ENCODE measurements around the gene IFNE. TPM values are rescaled to one million over a fixed set of nuclear protein-coding genes. Genes with fewer than 3 reads are reported as not detected.

IFNE gene
- polyA plus RNA-seq, 1 experiment = 0.28 TPM

- Histone ChIP-seq H3K27me3 (ENCODE audit: control insufficient read depth, insufficient read depth, low read length) (no peaks in the 10 kb centered on the region), H3K4me3 (ENCODE audit: low read depth, low read length) (no peak overlapping the region), H3K36me3 (ENCODE audit: control insufficient read depth, insufficient read depth, low read length) (peaks cover 1% of the 10 kb centered on the region; the same call in 1 of the 2 replicates)
- ChIA-PET CTCF (no interaction called here), POLR2A (no interaction called here)
- DNase-seq (ENCODE audit: low read depth) = no peak
- TF ChIP-seq, protein P1, sequence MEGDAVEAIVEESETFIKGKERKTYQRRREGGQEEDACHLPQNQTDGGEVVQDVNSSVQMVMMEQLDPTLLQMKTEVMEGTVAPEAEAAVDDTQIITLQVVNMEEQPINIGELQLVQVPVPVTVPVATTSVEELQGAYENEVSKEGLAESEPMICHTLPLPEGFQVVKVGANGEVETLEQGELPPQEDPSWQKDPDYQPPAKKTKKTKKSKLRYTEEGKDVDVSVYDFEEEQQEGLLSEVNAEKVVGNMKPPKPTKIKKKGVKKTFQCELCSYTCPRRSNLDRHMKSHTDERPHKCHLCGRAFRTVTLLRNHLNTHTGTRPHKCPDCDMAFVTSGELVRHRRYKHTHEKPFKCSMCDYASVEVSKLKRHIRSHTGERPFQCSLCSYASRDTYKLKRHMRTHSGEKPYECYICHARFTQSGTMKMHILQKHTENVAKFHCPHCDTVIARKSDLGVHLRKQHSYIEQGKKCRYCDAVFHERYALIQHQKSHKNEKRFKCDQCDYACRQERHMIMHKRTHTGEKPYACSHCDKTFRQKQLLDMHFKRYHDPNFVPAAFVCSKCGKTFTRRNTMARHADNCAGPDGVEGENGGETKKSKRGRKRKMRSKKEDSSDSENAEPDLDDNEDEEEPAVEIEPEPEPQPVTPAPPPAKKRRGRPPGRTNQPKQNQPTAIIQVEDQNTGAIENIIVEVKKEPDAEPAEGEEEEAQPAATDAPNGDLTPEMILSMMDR (IDR thresholded peaks at IDR 0.05; ENCODE audit: insufficient read depth, low read depth, low read length) = no peak
These were observed 4.6 kb downstream of the IFNE start for GRCh38 chr9:21477466-21477865.

GRCh38 chr9:21473236-21473635 lies 8.9 kb downstream of the IFNE start:
- POLR2A ChIA-PET = no interaction called here
- TF ChIP-seq, protein P1 (IDR thresholded peaks at IDR 0.05; ENCODE audit: insufficient read depth, low read depth, low read length) = no peak
- Histone ChIP-seq H3K27me3 (ENCODE audit: control insufficient read depth, insufficient read depth, low read length) (no peaks in the 10 kb centered on the region), H3K36me3 (ENCODE audit: control insufficient read depth, insufficient read depth, low read length) (0 out of 2 replicates have a peak, but pooled peaks cover 1% of the 10 kb centered on the region), H3K4me3 (ENCODE audit: low read depth, low read length) (no peak overlapping the region)
- CTCF ChIA-PET = interaction anchor here (0.7 to 1.9 kb wide), 4 partner anchors 11 to 1651 kb away, joined by 3 to 4 read pairs (median 3); no protein-coding TSS in a partner anchor
- DNase-seq (ENCODE audit: low read depth) = no peak

DNA sequence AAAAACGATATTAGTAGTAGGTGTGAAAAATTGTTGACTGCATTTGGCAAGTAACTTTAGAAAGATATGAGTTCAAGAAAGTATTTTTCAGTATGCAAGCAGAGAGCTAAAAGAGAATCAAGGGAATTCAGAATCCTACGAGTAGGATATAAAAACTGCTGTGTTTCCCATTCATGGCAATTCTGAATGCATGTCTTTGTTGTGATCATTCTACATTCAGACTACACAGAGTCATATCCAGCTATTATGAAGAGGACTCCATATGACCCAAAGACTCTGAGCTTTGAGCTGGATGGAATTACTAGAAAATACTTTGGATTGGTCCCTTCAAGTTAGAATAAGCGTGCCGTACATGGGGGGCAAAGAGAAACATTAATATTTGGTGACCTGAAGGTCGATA lies 12.0 kb downstream of the IFNE start:
- POLR2A ChIA-PET = interaction anchor here (0.5 kb wide), 1 partner anchor 80 kb away, joined by 4 read pairs; no protein-coding TSS in a partner anchor
- no peak for DNase-seq (ENCODE audit: low read depth)
- CTCF ChIA-PET = interaction anchor here (2.2 kb wide), 1 partner anchor 318 kb away, joined by 8 read pairs; no protein-coding TSS in a partner anchor
- no peaks in the 10 kb centered on the region for H3K27me3 ChIP-seq (ENCODE audit: control insufficient read depth, insufficient read depth, low read length)
- H3K36me3 ChIP-seq (ENCODE audit: control insufficient read depth, insufficient read depth, low read length) = peaks cover 3% of the 10 kb centered on the region
- TF ChIP-seq, protein P1 (IDR thresholded peaks at IDR 0.05; ENCODE audit: insufficient read depth, low read depth, low read length) = no peak
- no peak overlapping the region for H3K4me3 ChIP-seq (ENCODE audit: low read depth, low read length)

DNA sequence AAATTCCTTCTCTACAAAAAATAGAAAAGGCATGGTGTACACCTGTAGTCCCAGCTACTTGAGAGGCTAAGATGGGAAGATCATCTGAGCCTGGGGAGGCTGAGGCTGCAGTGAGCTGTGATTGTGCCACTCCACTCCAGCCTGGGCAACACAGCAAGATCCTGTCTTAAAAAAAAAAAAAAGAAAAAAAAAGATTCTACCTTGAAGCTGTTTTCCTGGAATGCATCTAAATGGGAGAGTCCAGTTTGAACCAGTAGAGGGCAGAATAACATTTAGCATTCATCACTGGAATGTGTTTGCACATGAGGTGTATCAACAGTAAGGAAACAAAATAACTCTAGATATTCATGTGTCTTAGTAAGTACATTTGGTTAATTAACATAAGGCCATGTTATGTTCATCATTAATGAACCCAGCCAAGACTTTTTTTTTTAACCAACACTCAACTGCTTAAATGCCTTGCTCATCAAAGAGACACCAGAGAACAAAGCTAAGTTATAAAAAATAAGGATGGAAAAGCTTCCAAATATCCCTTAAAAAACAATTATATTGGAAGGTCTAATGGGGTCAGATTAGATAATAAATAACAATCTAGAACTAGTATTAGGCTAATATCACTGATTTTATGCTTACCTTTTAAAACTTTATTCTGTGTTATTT lies 16.1 kb downstream of the IFNE start:
- no peaks in the 10 kb centered on the region for H3K27me3 ChIP-seq (ENCODE audit: control insufficient read depth, insufficient read depth, low read length)
- CTCF ChIA-PET = interaction anchor here (0.6 to 1.7 kb wide), 22 partner anchors 9 to 343 kb away, joined by 3 to 14 read pairs (median 3); no protein-coding TSS in a partner anchor
- DNase-seq (ENCODE audit: low read depth) = peak; percentile 19
- POLR2A ChIA-PET = interaction anchor here (0.6 kb wide), 1 partner anchor 543 kb away, joined by 3 read pairs; the partner anchor contains the start of gene CDKN2B
- H3K36me3 ChIP-seq (ENCODE audit: control insufficient read depth, insufficient read depth, low read length) = peaks cover 3% of the 10 kb centered on the region
- H3K4me3 ChIP-seq (ENCODE audit: low read depth, low read length) = no peak overlapping the region
- TF ChIP-seq, protein P1 (IDR thresholded peaks at IDR 0.05; ENCODE audit: insufficient read depth, low read depth, low read length) = peak; percentile 67

DNA sequence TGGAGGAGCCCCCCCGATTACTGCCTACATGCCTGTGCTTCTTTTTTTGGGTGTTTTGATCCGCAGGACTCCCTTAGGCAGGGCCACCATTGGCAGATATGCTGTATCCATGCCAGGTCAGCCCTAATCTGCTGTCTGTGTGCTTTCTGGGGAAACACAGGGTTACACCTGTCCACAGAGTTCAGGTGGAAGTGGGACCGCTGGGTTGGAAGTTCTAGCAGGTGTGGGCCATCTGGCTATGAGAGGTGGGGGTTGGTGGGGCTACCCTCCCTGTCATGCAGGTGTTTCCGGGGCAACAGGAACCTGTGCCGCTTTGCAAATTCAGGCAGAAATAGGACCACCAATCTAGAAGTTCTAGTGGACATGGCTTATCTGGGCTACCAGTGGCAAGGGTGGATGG lies 17.0 kb downstream of the IFNE start:
- CTCF ChIA-PET = interaction anchor here (0.7 to 1.7 kb wide), 12 partner anchors 8 to 338 kb away, joined by 3 to 14 read pairs (median 4); no protein-coding TSS in a partner anchor
- TF ChIP-seq, protein P1 (IDR thresholded peaks at IDR 0.05; ENCODE audit: insufficient read depth, low read depth, low read length) = no peak
- H3K36me3 ChIP-seq (ENCODE audit: control insufficient read depth, insufficient read depth, low read length) = peaks cover 3% of the 10 kb centered on the region

More for the DNA sequence above, 17.0 kb downstream of the IFNE start:
- Histone ChIP-seq H3K4me3 (ENCODE audit: low read depth, low read length) (no peak overlapping the region), H3K27me3 (ENCODE audit: control insufficient read depth, insufficient read depth, low read length) (no peaks in the 10 kb centered on the region)
- DNase-seq (ENCODE audit: low read depth) = no peak
- POLR2A ChIA-PET = no interaction called here

Data from BJ (cell line).